Activated CD4-positive, alpha-beta T cell treated with anti-CD3 and anti-CD28 coated beads, Interleukin-2, amount 50 U/mL, for 1 hour (primary cell): ENCODE results near the gene ZNF493.

Experiments
- DNase-seq: peaks from one replicate; pipeline ENCODE4 v3.0.0-alpha.2; 2020

ZNF493 gene

GRCh38 chr19:21463449-21464105, 66.6 kb downstream of the ZNF493 start:
- peak; percentile 5 for DNase-seq

GRCh38 chr19:21466627-21467026, 69.7 kb downstream of the ZNF493 start:
- DNase-seq, result no peak

GRCh38 chr19:21468791-21469190, 71.9 kb downstream of the ZNF493 start:
- DNase-seq, result no peak

- DNase-seq, result no peak
Measured at GRCh38 chr19:21472507-21472906, 75.6 kb downstream of the ZNF493 start.

- peak; percentile 61 for DNase-seq
Measured at GRCh38 chr19:21474671-21475181, 77.8 kb downstream of the ZNF493 start.
